H1 (cell line): ENCODE measurements around the gene NUTM2A. TPM values are rescaled to one million over a fixed set of nuclear protein-coding genes. Genes with fewer than 3 reads are reported as not detected.
"Not testable (repeated sequence)": the region's sequence is repeated elsewhere in the genome, so short reads cannot be mapped to it uniquely, and the experiment has no call there.

ENCODE experiments used
- CTCF ChIA-PET: fragments of 300-600 bp; sonication (Branson Sonifier 250); formaldehyde crosslinking; loops from one replicate; lab custom pipeline; 2021; ENCODE audit not compliant: partially characterized antibody; lab: Charles Lee
- POLR2A ChIA-PET: fragments of 300-600 bp; sonication (Branson Sonifier 250); formaldehyde crosslinking; loops from one replicate; lab custom pipeline; 2021; ENCODE audit warnings: inconsistent platforms; ENCODE audit not compliant: partially characterized antibody; lab: Charles Lee
- DNase-seq, 2 experiments: peaks; one replicate each; pipeline versions ENCODE4 v3.0.0 to v3.0.0-alpha.2; 2010 to 2022; ENCODE audit warnings: low spot score in 2 of 2, low read depth in 1 of 2, mixed read lengths in 1 of 2
- FAIRE-seq: peaks from 2 replicates; lab custom pipeline; 2011; peaks lifted over from hg19 to GRCh38; lab: Jason Lieb, UNC
- H2AFZ ChIP-seq: 2 replicates; pipeline ENCODE4 v1.8.1; 2012; ENCODE audit warnings: low read length, inconsistent platforms
- H2AK5ac ChIP-seq: 2 replicates; pipeline ENCODE4 v1.6.1; 2013; ENCODE audit warnings: low read depth, low read length
- H2BK120ac ChIP-seq: replicated peaks from 2 replicates; pipeline ENCODE3; 2013; ENCODE audit warnings: low read depth, low read length, inconsistent platforms
- H2BK12ac ChIP-seq: 2 replicates; pipeline ENCODE4 v1.6.1; 2013; ENCODE audit warnings: low read depth, low read length
- H2BK15ac ChIP-seq: 2 replicates; pipeline ENCODE4 v1.6.1; 2013; ENCODE audit warnings: low read length
- H2BK20ac ChIP-seq: 2 replicates; pipeline ENCODE4 v1.6.1; 2013; ENCODE audit warnings: low read length
- H2BK5ac ChIP-seq: 2 replicates; pipeline ENCODE4 v1.6.1; 2013; ENCODE audit warnings: low read depth, low read length
- H3K14ac ChIP-seq: 2 replicates; pipeline ENCODE4 v1.6.1; 2013; ENCODE audit warnings: inconsistent platforms; ENCODE audit not compliant: insufficient read length
- H3K18ac ChIP-seq: 2 replicates; pipeline ENCODE4 v1.6.1; 2013; ENCODE audit warnings: low read length; ENCODE audit errors: extremely low read depth
- H3K23ac ChIP-seq: 2 replicates; pipeline ENCODE4 v1.6.1; 2013; ENCODE audit warnings: inconsistent platforms; ENCODE audit not compliant: insufficient read length
- H3K23me2 ChIP-seq: 2 replicates; pipeline ENCODE4 v1.6.1; 2013; ENCODE audit warnings: low read depth, low read length
- H3K27ac ChIP-seq: 2 replicates; pipeline ENCODE4 v1.6.1; 2011; ENCODE audit warnings: low read depth, low read length, inconsistent platforms
- H3K27me3 ChIP-seq, 4 experiments: replicated peaks in 1 of 4; 1 replicate in 1 of 4; 2 replicates in 3 of 4; pipeline versions ENCODE4 v1.6.1 to v1.8.1; 2011 to 2013; ENCODE audit warnings: low read length in 3 of 4, mild to moderate bottlenecking in 3 of 4, inconsistent platforms in 2 of 4, mixed read lengths in 2 of 4, moderate library complexity in 1 of 4; ENCODE audit not compliant: control insufficient read depth in 3 of 4, insufficient read depth in 3 of 4; ENCODE audit errors: extremely low read depth in 1 of 4
- H3K36me3 ChIP-seq, 4 experiments: 2 replicates each; pipeline versions ENCODE4 v1.6.1 to v1.8.1; 2011 to 2013; ENCODE audit warnings: mild to moderate bottlenecking in 4 of 4, low read length in 3 of 4, moderate library complexity in 2 of 4, control low read depth in 1 of 4, inconsistent platforms in 1 of 4; ENCODE audit not compliant: insufficient read depth in 4 of 4, control insufficient read depth in 2 of 4
- H3K4ac ChIP-seq: replicated peaks from 2 replicates; pipeline ENCODE3; 2013; ENCODE audit warnings: low read length, low read depth, mixed read lengths, inconsistent platforms; ENCODE audit not compliant: insufficient read length
- H3K4me1 ChIP-seq, 4 experiments: replicated peaks in 1 of 4; 1 replicate in 1 of 4; 2 replicates in 3 of 4; pipeline versions ENCODE4 v1.6.1 to v1.8.1; 2011 to 2013; ENCODE audit warnings: low read length in 3 of 4, inconsistent platforms in 2 of 4, mixed read lengths in 1 of 4; ENCODE audit not compliant: insufficient read depth in 4 of 4, control insufficient read depth in 3 of 4
- H3K4me2 ChIP-seq, 2 experiments: 2 replicates each; pipeline versions ENCODE4 v1.6.1 to v1.8.1; 2011 to 2013; ENCODE audit warnings: low read depth in 2 of 2, low read length in 2 of 2, control low read depth in 1 of 2, inconsistent platforms in 1 of 2, mild to moderate bottlenecking in 1 of 2; ENCODE audit not compliant: insufficient read depth in 1 of 2
- H3K4me3 ChIP-seq, 4 experiments: fragments of 200-600, 300-600 bp in 1 of 4; sonication (generic), shearing (Covaris generic), sonication (Bioruptor Twin) in 1 of 4; 2 replicates each; pipeline versions ENCODE4 v1.5.1 to v1.8.1; 2011 to 2016; ENCODE audit warnings: low read length in 4 of 4, low read depth in 3 of 4, control low read depth in 2 of 4, inconsistent platforms in 2 of 4, mild to moderate bottlenecking in 2 of 4, mixed read lengths in 1 of 4, moderate library complexity in 1 of 4; ENCODE audit not compliant: insufficient read depth in 2 of 4; ENCODE audit errors: extremely low read depth in 1 of 4
- H3K56ac ChIP-seq: replicated peaks from 2 replicates; pipeline ENCODE3; 2013; ENCODE audit warnings: low read depth, mild to moderate bottlenecking, mixed read lengths, low read length, inconsistent platforms; ENCODE audit not compliant: insufficient read length
- H3K79me1 ChIP-seq: 2 replicates; pipeline ENCODE4 v1.6.1; 2013; ENCODE audit warnings: low read depth, low read length, control low read depth
- H3K79me2 ChIP-seq, 2 experiments: 2 replicates each; pipeline versions ENCODE4 v1.6.1 to v1.8.1; 2012 to 2013; ENCODE audit warnings: low read length in 2 of 2, mild to moderate bottlenecking in 2 of 2, inconsistent platforms in 1 of 2; ENCODE audit not compliant: insufficient read depth in 2 of 2, control insufficient read depth in 1 of 2
- H3K9ac ChIP-seq, 4 experiments: replicated peaks in 1 of 4; 1 replicate in 1 of 4; 2 replicates in 3 of 4; pipeline versions ENCODE4 v1.6.1 to v1.8.1; 2011 to 2013; ENCODE audit warnings: low read depth in 3 of 4, low read length in 3 of 4, control low read depth in 2 of 4, mild to moderate bottlenecking in 2 of 4, moderate library complexity in 2 of 4, inconsistent platforms in 1 of 4; ENCODE audit errors: extremely low read depth in 1 of 4
- H3K9me3 ChIP-seq, 2 experiments: 2 replicates each; pipeline versions ENCODE4 v1.6.1 to v1.8.1; 2012 to 2013; ENCODE audit warnings: mild to moderate bottlenecking in 2 of 2, moderate library complexity in 2 of 2, control low read depth in 1 of 2, inconsistent platforms in 1 of 2, low read depth in 1 of 2, low read length in 1 of 2, mixed read lengths in 1 of 2; ENCODE audit not compliant: insufficient read depth in 2 of 2
- H4K20me1 ChIP-seq, 2 experiments: replicated peaks in 1 of 2; 2 replicates each; pipeline versions ENCODE3 to v1.8.1; 2011 to 2013; ENCODE audit warnings: inconsistent platforms in 2 of 2, low read length in 2 of 2, mild to moderate bottlenecking in 1 of 2; ENCODE audit not compliant: insufficient read depth in 2 of 2, control insufficient read depth in 1 of 2
- H4K5ac ChIP-seq: 2 replicates; pipeline ENCODE4 v1.6.1; 2013; ENCODE audit warnings: low read length, low read depth, mixed read lengths, inconsistent platforms; ENCODE audit not compliant: insufficient read length
- H4K8ac ChIP-seq: 2 replicates; pipeline ENCODE4 v1.8.0; 2013; ENCODE audit warnings: mild to moderate bottlenecking, moderate library complexity, low read length, inconsistent platforms; ENCODE audit not compliant: insufficient read depth; ENCODE audit errors: extremely low read depth
- H4K91ac ChIP-seq: replicated peaks from 2 replicates; pipeline ENCODE3; 2013; ENCODE audit warnings: low read length, mixed read lengths, inconsistent platforms; ENCODE audit not compliant: insufficient read length
- WGBS, 2 experiments: shearing (Covaris generic) in 1 of 2; methylation state at CpG; one replicate each; pipeline versions ENCODE4 v1.1.6 to v1.1.7; 2013 to 2015; ENCODE audit warnings: low lambda C conversion rate in 2 of 2, mixed read lengths in 2 of 2, inconsistent platforms in 1 of 2, low coverage in 1 of 2, missing lambda C conversion rate in 1 of 2; ENCODE audit not compliant: insufficient replicate concordance in 2 of 2, insufficient coverage in 1 of 2, insufficient read length in 1 of 2; ENCODE audit errors: extremely low coverage in 1 of 2, missing lambda C conversion rate in 1 of 2; 5-methylcytosine and 5-hydroxymethylcytosine counted together
- polyA plus RNA-seq, 7 experiments: library from polyadenylated mRNA; depleted of rRNA in 3 of 7; stranded (reverse) in 5 of 7; unstranded in 2 of 7; fragments of >200 nt in 5 of 7; fragments of 200-250 nt in 2 of 7; gene quantifications; 1 replicate in 5 of 7; 2 replicates in 1 of 7; 4 replicates in 1 of 7; pipeline versions ENCODE4 v1.2.1 to v1.2.3, GENCODE V29; 2011 to 2013; ENCODE audit warnings: missing spikeins in 2 of 7, mixed read lengths in 2 of 7
- total RNA-seq: library from RNA; stranded (reverse); fragmentation: NEBNext Ultra II Directional; extraction: Animal tissue kit (Norgen Biotek cat#: 25700); gene quantifications from 2 replicates; pipeline ENCODE4 v1.2.1, GENCODE V29; 2021

Gene NUTM2A
- total and polyA plus RNA-seq, 2 of the 8 experiments (the other 6 are each of a cell fraction or from before 2014, with no cell fraction given), result 0.41 to 0.51 TPM

DNA sequence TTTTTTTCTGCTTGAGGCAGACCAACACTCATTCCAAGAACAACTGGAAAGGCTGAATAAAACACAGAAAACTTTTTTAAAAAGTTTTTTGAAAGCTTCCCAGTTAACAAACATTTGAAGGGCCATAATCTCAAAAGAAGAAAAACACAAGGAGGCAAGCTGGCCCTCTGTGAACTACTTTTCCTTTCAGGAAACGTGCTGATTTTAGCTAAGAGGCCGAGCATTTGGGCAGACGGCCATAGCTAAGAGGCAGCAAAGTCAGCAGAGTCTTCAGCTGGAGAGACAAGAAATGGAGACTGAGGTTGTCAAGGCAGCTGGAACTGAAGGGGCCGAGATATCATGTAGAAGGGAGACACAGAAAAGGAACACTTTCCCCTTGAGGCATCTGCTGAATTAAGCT lies 18.3 kb upstream of the NUTM2A start:
- H2AFZ ChIP-seq, H3K27ac ChIP-seq, H2BK5ac ChIP-seq, H3K14ac ChIP-seq, H2BK15ac ChIP-seq, H4K91ac ChIP-seq, H3K56ac ChIP-seq, FAIRE-seq, H3K18ac ChIP-seq, H3K27me3 ChIP-seq, H4K5ac ChIP-seq, H4K20me1 ChIP-seq, H2BK20ac ChIP-seq, H3K9ac ChIP-seq, H3K4ac ChIP-seq, H3K4me3 ChIP-seq, DNase-seq, H3K79me2 ChIP-seq, H3K79me1 ChIP-seq, H3K4me1 ChIP-seq, H3K4me2 ChIP-seq, H2BK120ac ChIP-seq, H3K23me2 ChIP-seq, H3K23ac ChIP-seq, H2AK5ac ChIP-seq, H3K9me3 ChIP-seq, H4K8ac ChIP-seq, H2BK12ac ChIP-seq, H3K36me3 ChIP-seq, POLR2A ChIA-PET: not testable (repeated sequence)
- CTCF ChIA-PET, result interaction anchor here (1.6 kb wide), 1 partner anchor 9 kb away, joined by 3 read pairs; no protein-coding TSS in a partner anchor
- WGBS, 2 experiments, result 96% methylated on average over 4 of the region's 4 CpGs; no CpG with 5 or more reads in 1 of the 2 experiments

DNA sequence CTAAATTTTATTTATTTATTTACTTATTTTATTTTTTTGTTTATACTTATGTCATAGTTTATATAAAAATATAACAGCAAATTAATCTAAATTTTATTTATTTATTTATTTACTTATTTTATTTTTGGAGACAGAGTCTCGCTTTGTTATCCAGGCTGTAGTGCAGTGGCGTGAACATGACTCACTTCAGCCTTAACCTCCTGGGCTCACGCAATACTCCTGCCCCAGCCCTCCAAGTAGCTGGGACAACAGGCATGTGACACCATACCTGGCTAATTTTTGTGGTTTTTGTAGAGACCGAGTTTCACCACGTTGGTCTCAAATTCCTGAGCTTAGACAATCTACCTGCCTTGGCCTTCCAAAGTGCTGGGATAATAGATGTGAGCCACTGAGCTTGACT lies 14.9 kb upstream of the NUTM2A start:
- H2BK12ac ChIP-seq, H3K4ac ChIP-seq, H4K8ac ChIP-seq, H3K79me1 ChIP-seq, H2AK5ac ChIP-seq, H2AFZ ChIP-seq, H3K36me3 ChIP-seq, H3K23me2 ChIP-seq, H3K4me3 ChIP-seq, H2BK120ac ChIP-seq, H2BK5ac ChIP-seq, POLR2A ChIA-PET, H3K27ac ChIP-seq, H3K4me1 ChIP-seq, H3K79me2 ChIP-seq, H3K9ac ChIP-seq, H3K18ac ChIP-seq, H3K9me3 ChIP-seq, FAIRE-seq, H2BK15ac ChIP-seq, H3K4me2 ChIP-seq, H4K20me1 ChIP-seq, H3K23ac ChIP-seq, H3K14ac ChIP-seq, H3K56ac ChIP-seq, DNase-seq, H4K5ac ChIP-seq, H3K27me3 ChIP-seq, CTCF ChIA-PET, H4K91ac ChIP-seq, H2BK20ac ChIP-seq: not testable (repeated sequence)
- 91% methylated on average over 5 of the region's 5 CpGs; no CpG with 5 or more reads in 1 of the 2 experiments for WGBS, 2 experiments
